ENCODE measurements around the gene CAPS2. TPM values are rescaled to one million over a fixed set of nuclear protein-coding genes. Genes with fewer than 3 reads are reported as not detected.
A peak's percentile ranks its signal among the peaks of the same experiment; 100 is the strongest.
"Not testable (repeated sequence)": the region's sequence is repeated elsewhere in the genome, so short reads cannot be mapped to it uniquely, and the experiment has no call there.

Gene CAPS2
- 7.1 TPM for total RNA-seq

- DNase-seq: peak; percentile 62
Observed at GRCh38 chr12:75329918-75330826, at the start of gene CAPS2. Gene CAPS2 (minus strand): TSS chr12:75330324. CDS start chr12:75326498, 3,826 bp downstream.

GRCh38 chr12:75378354-75378753 is 48.2 kb upstream of the CAPS2 start:
- DNase-seq: no peak

GRCh38 chr12:75374971-75375370 is 44.8 kb upstream of the CAPS2 start:
- DNase-seq: no peak

- no peak for DNase-seq
Observed at GRCh38 chr12:75366629-75367028, 36.5 kb upstream of the CAPS2 start.

GRCh38 chr12:75364919-75365318 is 34.8 kb upstream of the CAPS2 start:
- no peak for DNase-seq

- DNase-seq: no peak
Observed at GRCh38 chr12:75361408-75361807, 31.3 kb upstream of the CAPS2 start.

- no peak for DNase-seq
Observed at GRCh38 chr12:75360920-75361319, 30.8 kb upstream of the CAPS2 start.

- no peak for DNase-seq
Observed at GRCh38 chr12:75354011-75354410, 23.9 kb upstream of the CAPS2 start.

- DNase-seq: no peak
Observed at GRCh38 chr12:75350413-75350812, 20.3 kb upstream of the CAPS2 start.

- no peak for DNase-seq
Observed at GRCh38 chr12:75349946-75350345, 19.8 kb upstream of the CAPS2 start.

- not testable (repeated sequence) for DNase-seq
Observed at GRCh38 chr12:75346215-75346614, 16.1 kb upstream of the CAPS2 start.

GRCh38 chr12:75345531-75345930 is 15.4 kb upstream of the CAPS2 start:
- DNase-seq: no peak

GRCh38 chr12:75341873-75342272 is 11.7 kb upstream of the CAPS2 start:
- no peak for DNase-seq

GRCh38 chr12:75337905-75338304 is 7.8 kb upstream of the CAPS2 start:
- DNase-seq: no peak

- peak; percentile 81 for DNase-seq
Observed at GRCh38 chr12:75334384-75335030, 4.4 kb upstream of the CAPS2 start, which contains the start of gene GLIPR1L1. Gene GLIPR1L1 (plus strand): TSS chr12:75334670. CDS start chr12:75334729, 59 bp downstream.

- DNase-seq: no peak
Observed at GRCh38 chr12:75327642-75328041, 2.5 kb downstream of the CAPS2 start.

GRCh38 chr12:75323663-75324062 is 6.5 kb downstream of the CAPS2 start:
- no peak for DNase-seq

- DNase-seq: no peak
Observed at GRCh38 chr12:75322464-75322863, 7.7 kb downstream of the CAPS2 start.

- no peak for DNase-seq
Observed at GRCh38 chr12:75317784-75318183, 12.3 kb downstream of the CAPS2 start.

- DNase-seq: no peak
Observed at GRCh38 chr12:75315518-75315917, 14.6 kb downstream of the CAPS2 start.

- DNase-seq: no peak
Observed at GRCh38 chr12:75311369-75311768, 18.8 kb downstream of the CAPS2 start.

- DNase-seq: no peak
Observed at GRCh38 chr12:75308279-75308678, 21.8 kb downstream of the CAPS2 start.

Data from skin of body (tissue), 2 donors.